RWPE1 (cell line): ENCODE measurements around the gene CSMD2.

Source experiments
- CTCF ChIA-PET: fragments of 350-600 bp; sonication (Branson Sonifier 250); formaldehyde crosslinking; extraction: SDS; loops from one replicate; lab custom pipeline; 2021; lab: Yijun Ruan, JAX
- POLR2A ChIA-PET: fragments of 400-600 bp; formaldehyde crosslinking; extraction: SDS; loops from one replicate; lab custom pipeline; 2020; ENCODE audit warnings: antibody characterized with exemption; ENCODE audit not compliant: low non-redundant PET; lab: Yijun Ruan, JAX
- DNase-seq: peaks from one replicate; pipeline ENCODE4 v3.0.0; 2012; ENCODE audit warnings: low spot score
- H3K27ac ChIP-seq: fragments of 450-650 bp; 2 replicates; pipeline ENCODE4 v1.5.1; 2017
- CTCF ChIP-seq: fragments of 450-650 bp; conservative IDR thresholded peaks from 2 replicates; pipeline ENCODE4 v1.5.1; 2017; ENCODE audit warnings: low read depth, mild to moderate bottlenecking

CSMD2 gene

GRCh38 chr1:33608825-33609400, 556.1 kb downstream of the CSMD2 start:
- H3K27ac ChIP-seq = no peak overlapping the region
- POLR2A ChIA-PET = no interaction called here
- no peak for DNase-seq
- TF ChIP-seq CTCF = no peak
- CTCF ChIA-PET = no interaction called here

- DNase-seq = no peak
- no peak overlapping the region for H3K27ac ChIP-seq
- TF ChIP-seq CTCF = no peak
- POLR2A ChIA-PET = no interaction called here
- CTCF ChIA-PET = no interaction called here
These were observed 557.5 kb downstream of the CSMD2 start for GRCh38 chr1:33607444-33608005.

GRCh38 chr1:33606272-33606671, 558.8 kb downstream of the CSMD2 start:
- TF ChIP-seq CTCF = no peak
- ChIA-PET CTCF (interaction anchor here (0.6 kb wide), 1 partner anchor 720 kb away, joined by 7 read pairs; the partner anchor contains the start of gene HPCA), POLR2A (no interaction called here)
- H3K27ac ChIP-seq = no peak overlapping the region
- no peak for DNase-seq

GRCh38 chr1:33602271-33602670, 562.8 kb downstream of the CSMD2 start:
- CTCF ChIA-PET = no interaction called here
- POLR2A ChIA-PET = no interaction called here
- no peak for TF ChIP-seq CTCF
- no peak overlapping the region for H3K27ac ChIP-seq
- no peak for DNase-seq

- TF ChIP-seq CTCF = no peak
- no peak for DNase-seq
- CTCF ChIA-PET = no interaction called here
- no peak overlapping the region for H3K27ac ChIP-seq
- POLR2A ChIA-PET = no interaction called here
These were observed 563.3 kb downstream of the CSMD2 start for GRCh38 chr1:33601751-33602150.

- no peak for DNase-seq
- TF ChIP-seq CTCF = no peak
- H3K27ac ChIP-seq = no peak overlapping the region
- ChIA-PET POLR2A (no interaction called here), CTCF (interaction anchor here (1.3 kb wide), 1 partner anchor 34 kb away, joined by 4 read pairs; no protein-coding TSS in a partner anchor)
These were observed 565.4 kb downstream of the CSMD2 start for GRCh38 chr1:33599516-33600115.
